Stomach (tissue), 9 donors: Measurements from ENCODE around the gene KANSL3. TPM values are rescaled to one million over a fixed set of nuclear protein-coding genes. Genes with fewer than 3 reads are reported as not detected.
A peak's percentile ranks its signal among the peaks of the same experiment; 100 is the strongest.

Experiments used
- DNase-seq, 2 donors: peaks; one replicate each; pipeline versions ENCODE4 v3.0.0 to v3.0.0-alpha.2; 2013 to 2019
- H3K27ac ChIP-seq, 5 donors: fragments of 200-600 bp in 4 of 5; sonication (generic) in 4 of 5; one replicate each; pipeline ENCODE4 v1.5.1; 2013 to 2019; ENCODE audit warnings: mild to moderate bottlenecking in 1 of 5, moderate library complexity in 1 of 5
- H3K27me3 ChIP-seq, 3 donors: fragments of 200-600 bp; sonication (generic); one replicate each; pipeline ENCODE4 v1.5.1; 2017 to 2019; ENCODE audit warnings: mixed run types in 1 of 3
- H3K36me3 ChIP-seq, 4 donors: fragments of 200-600 bp; sonication (generic); 1 replicate in 3 of 4; 2 replicates in 1 of 4; pipeline ENCODE4 v1.5.1; 2016 to 2019
- H3K4me1 ChIP-seq, 4 donors: fragments of 200-600 bp; sonication (generic); one replicate each; pipeline ENCODE4 v1.5.1; 2016 to 2019
- H3K4me3 ChIP-seq, 4 donors: fragments of 200-600 bp; sonication (generic) in 3 of 4; one replicate each; pipeline ENCODE4 v1.5.1; 2016 to 2019; ENCODE audit warnings: mild to moderate bottlenecking in 1 of 4
- H3K9me3 ChIP-seq, 4 donors: fragments of 200-600 bp; sonication (generic); one replicate each; pipeline ENCODE4 v1.5.1; 2016 to 2019
- CTCF ChIP-seq, 7 experiments: fragments of 450-650 bp in 4 of 7; fragments of 200-600 bp in 3 of 7; sonication (generic) in 3 of 7; IDR thresholded peaks; one replicate each; pipeline ENCODE4 v1.5.1; 2016 to 2019; ENCODE audit warnings: antibody characterized with exemption in 7 of 7, control low read depth in 2 of 7, mild to moderate bottlenecking in 1 of 7
- EP300 ChIP-seq: sonication (generic); formaldehyde crosslinking; IDR thresholded peaks from one replicate; pipeline ENCODE4 v1.6.1; 2017; ENCODE audit warnings: antibody characterized with exemption
- POLR2A ChIP-seq, 4 donors: fragments of 450-650 bp; IDR thresholded peaks; one replicate each; pipeline ENCODE4 v1.6.1; 2016; ENCODE audit warnings: antibody characterized with exemption in 4 of 4, control low read depth in 2 of 4, mild to moderate bottlenecking in 1 of 4, moderate library complexity in 1 of 4
- POLR2AphosphoS5 ChIP-seq, 3 donors: sonication (generic); formaldehyde crosslinking; IDR thresholded peaks; one replicate each; pipeline ENCODE4 v1.6.1; 2016; ENCODE audit warnings: antibody characterized with exemption in 3 of 3
- WGBS, 5 donors: extraction: QIAGEN DNeasy Blood & Tissue Kit in 3 of 5; methylation state at CpG; one replicate each; pipeline versions ENCODE4 v1.1.5 to v1.1.7; 2013 to 2018; 5-methylcytosine and 5-hydroxymethylcytosine counted together
- intact Hi-C: fragments of 100-400 bp; cut with DNase I; formaldehyde crosslinking; loops from one replicate; pipeline ENCODE4 v1.15.1; 2023; ENCODE audit warnings: low total_unique reads
- polyA plus RNA-seq, 3 donors: library from polyadenylated mRNA; stranded (reverse); fragments of 200-250 nt; gene quantifications; one replicate each; pipeline ENCODE4 v1.2.3, GENCODE V29; 2013
- total RNA-seq, 5 donors: library from RNA; depleted of rRNA; stranded (reverse); fragments of >200 nt; gene quantifications; one replicate each; pipeline versions ENCODE4 v1.1.0 to v1.2.3, GENCODE V29; 2014 to 2016
- donor health status: healthy with polysubstance abuse.
- donor health status: Bipolar disorder and iron deficiency.
- donor health status: healthy.

The KANSL3 gene
- total and polyA plus RNA-seq, 8 donors: 13.6 to 139 (median 30.2) TPM

GRCh38 chr2:96548558-96549465, 89.3 kb downstream of the KANSL3 start:
- intact Hi-C loops: no loop called here
- TF ChIP-seq CTCF (IDR thresholded peaks at IDR 0.05): no peak
- TF ChIP-seq EP300: no peak
- no peak for TF ChIP-seq POLR2A (IDR thresholded peaks at IDR 0.05)
- TF ChIP-seq POLR2AphosphoS5 (IDR thresholded peaks at IDR 0.05): no peak
- Histone ChIP-seq H3K27ac (no peak overlapping the region), H3K9me3 (no peaks in the 10 kb centered on the region), H3K27me3 (no peaks in the 10 kb centered on the region), H3K4me3 (no peak overlapping the region), H3K36me3 (peaks cover 36 to 80% (median 62%) of the 10 kb centered on the region in 4 donors), H3K4me1 (peaks cover 4 to 40% (median 22%) of the 10 kb centered on the region in 4 donors)
- 86 to 89% (median 88%) methylated on average over 21 to 24 of the region's 24 CpGs for WGBS, 5 donors
- no peak for DNase-seq

GRCh38 chr2:96547731-96548171, 90.4 kb downstream of the KANSL3 start:
- 66 to 91% (median 80%) methylated on average over 6 of the region's 6 CpGs for WGBS, 5 donors
- Histone ChIP-seq H3K36me3 (peaks cover 36 to 83% (median 62%) of the 10 kb centered on the region in 4 donors), H3K9me3 (no peaks in the 10 kb centered on the region), H3K4me1 (peaks cover 4 to 44% (median 25%) of the 10 kb centered on the region in 4 donors), H3K27ac (no peak overlapping the region), H3K4me3 (no peak overlapping the region), H3K27me3 (no peaks in the 10 kb centered on the region)
- intact Hi-C loops: no loop called here
- TF ChIP-seq EP300: no peak
- TF ChIP-seq POLR2A (IDR thresholded peaks at IDR 0.05): no peak
- no peak for TF ChIP-seq CTCF (IDR thresholded peaks at IDR 0.05)
- no peak for TF ChIP-seq POLR2AphosphoS5 (IDR thresholded peaks at IDR 0.05)
- peak in 1 of 2 donors; percentile 35 for DNase-seq

GRCh38 chr2:96547203-96547641, 90.9 kb downstream of the KANSL3 start:
- intact Hi-C loops: no loop called here
- Histone ChIP-seq H3K4me1 (peaks cover 4 to 49% (median 25%) of the 10 kb centered on the region in 4 donors), H3K27me3 (no peaks in the 10 kb centered on the region), H3K27ac (no peak overlapping the region), H3K4me3 (no peak overlapping the region), H3K9me3 (no peaks in the 10 kb centered on the region), H3K36me3 (peaks cover 36 to 83% (median 60%) of the 10 kb centered on the region in 4 donors)
- no peak for DNase-seq
- TF ChIP-seq CTCF (IDR thresholded peaks at IDR 0.05) (no peak), EP300 (no peak), POLR2AphosphoS5 (IDR thresholded peaks at IDR 0.05) (no peak), POLR2A (IDR thresholded peaks at IDR 0.05) (no peak)
- WGBS, 5 donors: 45 to 73% (median 64%) methylated on average over 6 to 7 of the region's 7 CpGs

GRCh38 chr2:96546797-96547196, 91.3 kb downstream of the KANSL3 start:
- intact Hi-C loops: no loop called here
- peaks cover 4 to 53% (median 27%) of the 10 kb centered on the region in 4 donors for H3K4me1 ChIP-seq
- no peak for TF ChIP-seq CTCF (IDR thresholded peaks at IDR 0.05)
- TF ChIP-seq POLR2AphosphoS5 (IDR thresholded peaks at IDR 0.05): no peak
- TF ChIP-seq EP300: no peak
- TF ChIP-seq POLR2A (IDR thresholded peaks at IDR 0.05): no peak
- WGBS, 5 donors: 71 to 87% (median 77%) methylated on average over 6 to 8 of the region's 8 CpGs
- H3K27ac ChIP-seq: no peak overlapping the region
- no peak for DNase-seq
- no peaks in the 10 kb centered on the region for H3K27me3 ChIP-seq
- H3K9me3 ChIP-seq: no peaks in the 10 kb centered on the region
- no peak overlapping the region for H3K4me3 ChIP-seq
- peaks cover 34 to 83% (median 57%) of the 10 kb centered on the region in 4 donors for H3K36me3 ChIP-seq
